GM12878 (cell line): ENCODE measurements around the gene TAS2R41. TPM values are rescaled to one million over a fixed set of nuclear protein-coding genes. Genes with fewer than 3 reads are reported as not detected.

ENCODE experiments used
- ATAC-seq: fragments of 200-7000 bp; cut with Tn5 transposase; 3 replicates; pipeline ENCODE4 v1.9.1; 2020; ENCODE audit warnings: mild to moderate bottlenecking, moderate library complexity
- BruUV-seq: library from RNA; stranded (reverse); fragments of 400-500 nt; replicated peaks from 2 replicates; lab custom pipeline; 2021; lab: Mats Ljungman, UMichigan
- CTCF ChIA-PET: fragments of 300-600 bp; sonication (Branson Sonifier 250); formaldehyde crosslinking; extraction: SDS; loops from one replicate; lab custom pipeline; 2021; ENCODE audit warnings: inconsistent platforms; lab: Yijun Ruan, JAX
- POLR2A ChIA-PET: fragments of 350-600 bp; formaldehyde crosslinking; extraction: SDS; loops from one replicate; lab custom pipeline; 2021; ENCODE audit warnings: inconsistent platforms; lab: Charles Lee
- RAD21 ChIA-PET: fragments of 300-600 bp; sonication (Branson Sonifier 250); formaldehyde crosslinking; loops from one replicate; lab custom pipeline; 2023; ENCODE audit warnings: antibody characterized with exemption; ENCODE audit not compliant: unreplicated experiment; lab: Charles Lee
- SMC1A ChIA-PET: fragments of 300-600 bp; sonication (Branson Sonifier 250); formaldehyde crosslinking; loops from one replicate; lab custom pipeline; 2023; ENCODE audit not compliant: unreplicated experiment, uncharacterized antibody; lab: Charles Lee
- DNase-seq: peaks from one replicate; pipeline ENCODE4 v3.0.0-alpha.2; 2011; ENCODE audit warnings: low read depth, low spot score
- FAIRE-seq: peaks from 3 replicates; lab custom pipeline; 2011; peaks lifted over from hg19 to GRCh38; lab: Jason Lieb, UNC
- H2AFZ ChIP-seq: 2 replicates; pipeline ENCODE4 v1.6.0; 2011; ENCODE audit warnings: low read depth, low read length, control low read depth; ENCODE audit not compliant: control insufficient read depth
- H3K27ac ChIP-seq: 2 replicates; pipeline ENCODE4 v1.5.1; 2011; ENCODE audit warnings: control low read depth; ENCODE audit not compliant: control insufficient read depth, insufficient read depth
- H3K27me3 ChIP-seq, 2 experiments: replicated peaks in 1 of 2; 2 replicates each; pipeline versions ENCODE4 v1.6.0 to v1.6.1; 2011; ENCODE audit warnings: low read length in 1 of 2; ENCODE audit not compliant: control insufficient read depth in 2 of 2, insufficient read depth in 2 of 2
- H3K36me3 ChIP-seq, 2 experiments: 2 replicates each; pipeline ENCODE4 v1.5.1; 2011; ENCODE audit warnings: low read length in 1 of 2; ENCODE audit not compliant: control insufficient read depth in 2 of 2, insufficient read depth in 2 of 2
- H3K4me1 ChIP-seq: 2 replicates; pipeline ENCODE4 v1.6.1; 2011; ENCODE audit warnings: mild to moderate bottlenecking, low read length, moderate library complexity, mixed read lengths; ENCODE audit not compliant: control insufficient read depth, insufficient read depth
- H3K4me2 ChIP-seq: 2 replicates; pipeline ENCODE4 v1.6.0; 2011; ENCODE audit warnings: control low read depth; ENCODE audit not compliant: control insufficient read depth, insufficient read depth
- H3K4me3 ChIP-seq: fragments of 200-600 bp; sonication (generic); 2 replicates; pipeline ENCODE4 v1.5.1; 2016
- H3K79me2 ChIP-seq: 2 replicates; pipeline ENCODE4 v1.6.0; 2011; ENCODE audit warnings: low read length; ENCODE audit not compliant: control insufficient read depth, insufficient read depth
- H3K9ac ChIP-seq: 2 replicates; pipeline ENCODE4 v1.8.0; 2011; ENCODE audit warnings: low read length, control low read depth, mixed read lengths; ENCODE audit not compliant: control insufficient read depth, insufficient read depth
- H3K9me3 ChIP-seq: replicated peaks from 3 replicates; pipeline ENCODE4 v1.5.1; 2011; ENCODE audit warnings: mild to moderate bottlenecking, low read length; ENCODE audit not compliant: control insufficient read depth, insufficient read depth
- H4K20me1 ChIP-seq: 2 replicates; pipeline ENCODE4 v1.6.0; 2011; ENCODE audit not compliant: control insufficient read depth, insufficient read depth
- BACH1 ChIP-seq: fragments of 450-650 bp; IDR thresholded peaks from 2 replicates; pipeline ENCODE4 v1.6.1; 2017; ENCODE audit warnings: mild to moderate bottlenecking, borderline replicate concordance
- E4F1 ChIP-seq: fragments of 450-650 bp; IDR thresholded peaks from 2 replicates; pipeline ENCODE4 v1.6.1; 2018; ENCODE audit warnings: borderline replicate concordance, mild to moderate bottlenecking; ENCODE audit not compliant: partially characterized antibody
- ESRRA ChIP-seq: IDR thresholded peaks from 2 replicates; pipeline ENCODE4 v1.6.1; 2012; ENCODE audit warnings: mild to moderate bottlenecking, low read length, improper control_type of control experiment
- FOXK2 ChIP-seq: fragments of 450-650 bp; IDR thresholded peaks from 2 replicates; pipeline ENCODE4 v1.6.1; 2017; ENCODE audit warnings: mild to moderate bottlenecking, moderate library complexity
- HCFC1 ChIP-seq: fragments of 150-350 bp; IDR thresholded peaks from 2 replicates; pipeline ENCODE4 v1.6.1; 2014; ENCODE audit warnings: low read length
- IRF3 ChIP-seq: fragments of 450-650 bp; IDR thresholded peaks from 2 replicates; pipeline ENCODE4 v1.6.1; 2014; ENCODE audit warnings: mild to moderate bottlenecking
- MAX ChIP-seq: IDR thresholded peaks from 2 replicates; pipeline ENCODE4 v1.6.1; 2012; ENCODE audit warnings: low read depth, low read length, improper control_type of control experiment
- NR2F1 ChIP-seq: fragments of 450-650 bp; conservative IDR thresholded peaks from 2 replicates; pipeline ENCODE4 v1.6.1; 2017; ENCODE audit warnings: mild to moderate bottlenecking
- PML ChIP-seq: IDR thresholded peaks from 2 replicates; pipeline ENCODE4 v1.6.1; 2012; ENCODE audit warnings: low read length, inconsistent platforms
- RUNX3 ChIP-seq: IDR thresholded peaks from 2 replicates; pipeline ENCODE4 v1.6.1; 2012; ENCODE audit warnings: low read length, inconsistent platforms
- SKIL ChIP-seq: fragments of 450-650 bp; IDR thresholded peaks from 2 replicates; pipeline ENCODE4 v1.6.1; 2017; ENCODE audit warnings: mild to moderate bottlenecking, low read depth, inconsistent platforms; ENCODE audit not compliant: poor library complexity, severe bottlenecking
- SMARCA5 ChIP-seq: fragments of 450-650 bp; IDR thresholded peaks from 2 replicates; pipeline ENCODE4 v1.6.1; 2017; ENCODE audit warnings: mild to moderate bottlenecking
- SUPT20H ChIP-seq: IDR thresholded peaks from 2 replicates; pipeline ENCODE4 v1.6.1; 2011; ENCODE audit warnings: low read depth, mild to moderate bottlenecking, low read length, moderate library complexity, borderline replicate concordance; ENCODE audit not compliant: control insufficient read depth
- ZNF217 ChIP-seq: fragments of 450-650 bp; IDR thresholded peaks from 2 replicates; pipeline ENCODE4 v1.6.1; 2017; ENCODE audit warnings: antibody characterized with exemption, mild to moderate bottlenecking
- WGBS: methylation state at CpG from one replicate; pipeline ENCODE4 v1.1.6; 2016; ENCODE audit warnings: low lambda C conversion rate; ENCODE audit not compliant: insufficient replicate concordance, insufficient coverage; ENCODE audit errors: missing lambda C conversion rate; 5-methylcytosine and 5-hydroxymethylcytosine counted together
- in situ Hi-C: fragments of 300-500 bp; cut with MboI; formaldehyde crosslinking; loops from 9 replicates; pipeline ENCODE4 v1.14.3; 2018; ENCODE audit warnings: mixed read lengths
- intact Hi-C: fragments of 100-400 bp; cut with micrococcal nuclease; formaldehyde crosslinking; loops from one replicate; pipeline ENCODE4 v1.14.2; 2022; ENCODE audit not compliant: unreplicated experiment
- polyA plus RNA-seq, 11 experiments: library from polyadenylated mRNA; depleted of rRNA in 4 of 11; unstranded in 6 of 11; stranded (reverse) in 5 of 11; fragments of >200 nt; fragmentation: Nextera tagmentation in 4 of 11; fragmentation: Illumina TruSeq in 1 of 11; extraction: Ambion mirVana in 4 of 11; extraction: Trizol in 1 of 11; gene quantifications; 1 replicate in 1 of 11; 2 replicates in 10 of 11; pipeline versions ENCODE4 v1.2.1 to v1.2.3, GENCODE V29; 2011 to 2016; ENCODE audit warnings: inconsistent platforms in 2 of 11, missing spikeins in 2 of 11, low read depth in 1 of 11
- total RNA-seq, 4 experiments: library from RNA; depleted of rRNA in 3 of 4; stranded (reverse); fragments of >200 nt in 3 of 4; fragmentation: Illumina TruSeq in 1 of 4; extraction: Trizol in 1 of 4; gene quantifications; 2 replicates each; pipeline versions ENCODE4 v1.2.1 to v1.2.3, GENCODE V29; 2013 to 2021

The TAS2R41 gene
- total and polyA plus RNA-seq, 10 of the 15 experiments (the other 5 are each of a cell fraction or from before 2014, with no cell fraction given), result not detected

GRCh38 chr7:143496263-143496662 lies 18.6 kb downstream of the TAS2R41 start:
- FAIRE-seq (no peak), DNase-seq (no peak), ATAC-seq (no peak)
- H2AFZ ChIP-seq, result no peak overlapping the region
- WGBS, result 17% methylated on average over 3 of the region's 3 CpGs
- H3K9me3 ChIP-seq, result no peaks in the 10 kb centered on the region
- H3K9ac ChIP-seq, result no peak overlapping the region
- BruUV-seq, result no TSS peak
- POLR2A ChIA-PET, result no interaction called here
- H4K20me1 ChIP-seq, result no peaks in the 10 kb centered on the region
- no peaks in the 10 kb centered on the region for H3K36me3 ChIP-seq
- TF ChIP-seq ESRRA, result no peak
- no peak for TF ChIP-seq SMARCA5
- TF ChIP-seq IRF3, result no peak
- no peak for TF ChIP-seq BACH1
- no peak for TF ChIP-seq HCFC1
- no peak for TF ChIP-seq SKIL
- TF ChIP-seq MAX, result no peak
- no peak for TF ChIP-seq NR2F1
- no peak for TF ChIP-seq PML
- TF ChIP-seq E4F1, result no peak
- no peak for TF ChIP-seq ZNF217
- TF ChIP-seq RUNX3, result no peak
- TF ChIP-seq FOXK2, result no peak
- no peak for TF ChIP-seq SUPT20H
- no peak overlapping the region for H3K4me2 ChIP-seq
- CTCF ChIA-PET, result no interaction called here
- SMC1A ChIA-PET, result no interaction called here
- H3K79me2 ChIP-seq, result no peaks in the 10 kb centered on the region
- no peak overlapping the region for H3K27ac ChIP-seq
- RAD21 ChIA-PET, result no interaction called here
- H3K4me3 ChIP-seq, result no peak overlapping the region
- intact Hi-C loops, result no loop called here
- H3K4me1 ChIP-seq, result no peaks in the 10 kb centered on the region
- in situ Hi-C loops, result no loop called here
- no peaks in the 10 kb centered on the region; a peak in 2 of 4 replicates for H3K27me3 ChIP-seq
